RWPE2 (cell line): Measurements from ENCODE around the gene RPLP1.

Experiments used
- ATAC-seq: fragments of 200-7000 bp; cut with Tn5 transposase; 3 replicates; pipeline ENCODE4 v1.9.1; 2021; ENCODE audit warnings: low read depth
- DNase-seq: peaks from one replicate; pipeline ENCODE4 v3.0.0-alpha.2; 2020; ENCODE audit warnings: low spot score
- H3K27ac ChIP-seq: fragments of 450-650 bp; 2 replicates; pipeline ENCODE4 v1.5.1; 2017; ENCODE audit warnings: mild to moderate bottlenecking; ENCODE audit not compliant: poor library complexity, severe bottlenecking
- H3K27me3 ChIP-seq: fragments of 250-450 bp; sonication (Bioruptor Pico); 2 replicates; pipeline ENCODE4 v1.5.1; 2021; ENCODE audit warnings: mild to moderate bottlenecking, moderate library complexity; ENCODE audit not compliant: insufficient read depth, poor library complexity, severe bottlenecking
- H3K36me3 ChIP-seq: fragments of 250-450 bp; sonication (Bioruptor Pico); 2 replicates; pipeline ENCODE4 v1.5.1; 2020; ENCODE audit warnings: low read depth, mild to moderate bottlenecking, moderate library complexity
- H3K4me1 ChIP-seq: fragments of 250-450 bp; sonication (Bioruptor Pico); 2 replicates; pipeline ENCODE4 v1.5.1; 2021; ENCODE audit warnings: mild to moderate bottlenecking, moderate library complexity; ENCODE audit not compliant: insufficient read depth, poor library complexity, severe bottlenecking
- H3K4me3 ChIP-seq: fragments of 250-450 bp; sonication (Bioruptor Pico); 2 replicates; pipeline ENCODE4 v1.5.1; 2021; ENCODE audit warnings: mild to moderate bottlenecking, moderate library complexity; ENCODE audit not compliant: severe bottlenecking
- H3K9me3 ChIP-seq: fragments of 250-450 bp; sonication (Bioruptor Pico); 2 replicates; pipeline ENCODE4 v1.5.1; 2021; ENCODE audit warnings: mild to moderate bottlenecking, moderate library complexity; ENCODE audit not compliant: severe bottlenecking
- TF ChIP-seq, protein P1 (sequence below): fragments of 450-650 bp; IDR thresholded peaks from one replicate; pipeline ENCODE4 v1.5.1; 2017; ENCODE audit warnings: mild to moderate bottlenecking, moderate library complexity; ENCODE audit not compliant: poor library complexity, severe bottlenecking

Gene RPLP1

DNA sequence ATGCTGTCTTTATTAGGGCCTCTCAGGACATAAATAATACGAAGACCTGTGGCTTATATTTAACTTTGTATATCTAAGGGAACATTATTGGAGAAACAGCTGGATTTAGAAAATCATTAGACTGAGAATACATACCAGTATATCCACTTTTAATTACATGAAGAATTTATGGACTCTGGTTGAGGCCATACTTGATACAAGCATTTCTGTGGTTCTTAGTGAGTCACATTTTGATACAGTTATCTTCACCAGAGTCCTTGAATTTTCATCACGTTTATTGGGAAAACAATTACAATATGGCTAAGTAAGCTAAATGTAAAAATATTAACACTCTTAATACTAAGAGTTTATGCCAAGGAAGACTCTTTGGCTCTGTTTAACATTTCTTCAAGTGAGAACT is 28.6 kb upstream of the RPLP1 start:
- TF ChIP-seq, protein P1, sequence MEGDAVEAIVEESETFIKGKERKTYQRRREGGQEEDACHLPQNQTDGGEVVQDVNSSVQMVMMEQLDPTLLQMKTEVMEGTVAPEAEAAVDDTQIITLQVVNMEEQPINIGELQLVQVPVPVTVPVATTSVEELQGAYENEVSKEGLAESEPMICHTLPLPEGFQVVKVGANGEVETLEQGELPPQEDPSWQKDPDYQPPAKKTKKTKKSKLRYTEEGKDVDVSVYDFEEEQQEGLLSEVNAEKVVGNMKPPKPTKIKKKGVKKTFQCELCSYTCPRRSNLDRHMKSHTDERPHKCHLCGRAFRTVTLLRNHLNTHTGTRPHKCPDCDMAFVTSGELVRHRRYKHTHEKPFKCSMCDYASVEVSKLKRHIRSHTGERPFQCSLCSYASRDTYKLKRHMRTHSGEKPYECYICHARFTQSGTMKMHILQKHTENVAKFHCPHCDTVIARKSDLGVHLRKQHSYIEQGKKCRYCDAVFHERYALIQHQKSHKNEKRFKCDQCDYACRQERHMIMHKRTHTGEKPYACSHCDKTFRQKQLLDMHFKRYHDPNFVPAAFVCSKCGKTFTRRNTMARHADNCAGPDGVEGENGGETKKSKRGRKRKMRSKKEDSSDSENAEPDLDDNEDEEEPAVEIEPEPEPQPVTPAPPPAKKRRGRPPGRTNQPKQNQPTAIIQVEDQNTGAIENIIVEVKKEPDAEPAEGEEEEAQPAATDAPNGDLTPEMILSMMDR, result no peak
- peaks cover 5% of the 10 kb centered on the region for H3K4me1 ChIP-seq
- no peaks in the 10 kb centered on the region for H3K27me3 ChIP-seq
- ATAC-seq (no peak), DNase-seq (no peak)
- H3K9me3 ChIP-seq, result no peaks in the 10 kb centered on the region
- no peak overlapping the region for H3K27ac ChIP-seq
- H3K36me3 ChIP-seq, result peaks cover 100% of the 10 kb centered on the region
- H3K4me3 ChIP-seq, result no peak overlapping the region

DNA sequence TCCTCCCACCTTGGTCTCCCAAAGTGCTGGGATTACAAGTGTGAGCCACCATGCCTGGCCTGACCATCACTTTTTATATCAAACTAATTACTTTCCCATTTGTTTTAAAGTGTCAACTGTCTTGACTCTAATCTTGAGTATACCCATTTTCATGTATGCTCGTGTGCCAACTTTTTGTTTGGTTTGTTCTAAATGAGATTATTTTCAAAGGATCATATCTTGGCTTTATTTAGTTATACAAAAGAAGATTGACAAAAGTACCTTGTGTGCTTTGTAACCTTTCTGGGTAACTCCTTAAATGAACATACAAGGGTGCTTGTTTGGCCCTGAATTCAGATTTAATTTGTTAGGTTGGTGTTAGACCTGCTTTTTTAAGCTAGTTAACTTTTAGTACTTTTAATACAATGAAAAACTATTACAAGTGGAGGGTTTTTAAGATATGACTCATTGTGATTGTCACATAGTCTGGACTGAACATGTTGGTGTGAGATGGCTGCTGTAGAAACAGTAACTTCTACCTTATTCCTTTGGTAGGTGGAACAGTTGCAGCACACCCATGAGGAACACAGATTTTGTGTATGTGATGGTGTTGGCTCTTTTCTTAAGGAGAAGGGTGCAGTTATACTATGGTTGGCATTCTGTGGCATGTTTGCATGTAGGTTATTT is 27.7 kb upstream of the RPLP1 start:
- Histone ChIP-seq H3K9me3 (no peaks in the 10 kb centered on the region), H3K4me1 (peaks cover 5% of the 10 kb centered on the region), H3K4me3 (no peak overlapping the region), H3K27ac (no peak overlapping the region), H3K27me3 (no peaks in the 10 kb centered on the region), H3K36me3 (peaks cover 100% of the 10 kb centered on the region)
- ATAC-seq, result 0 out of 3 replicates have a peak, but pooled peaks have one; percentile 18
- TF ChIP-seq, protein P1, result no peak
- DNase-seq, result no peak

DNA sequence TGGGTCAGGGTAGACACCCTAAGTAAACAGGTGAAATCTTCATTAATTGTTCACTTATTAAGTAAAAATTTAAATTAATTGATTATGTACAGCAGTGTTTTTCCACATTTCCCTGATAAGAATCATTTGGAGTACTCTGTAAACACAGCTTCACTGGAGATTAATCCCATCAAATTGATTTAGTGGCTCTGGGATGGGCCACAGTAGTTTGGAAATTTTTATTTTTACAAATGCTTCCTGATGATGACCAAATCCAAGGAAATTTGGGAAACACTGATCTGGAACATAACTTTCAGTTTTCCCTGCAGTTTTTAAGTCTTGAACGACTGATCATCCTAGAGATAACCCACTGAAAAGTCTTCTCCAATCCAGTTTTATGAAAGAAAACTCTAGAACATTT is 18.8 kb upstream of the RPLP1 start:
- Histone ChIP-seq H3K4me3 (no peak overlapping the region), H3K27me3 (no peaks in the 10 kb centered on the region), H3K9me3 (no peaks in the 10 kb centered on the region), H3K36me3 (peaks cover 100% of the 10 kb centered on the region), H3K27ac (no peak overlapping the region), H3K4me1 (no peaks in the 10 kb centered on the region)
- TF ChIP-seq, protein P1, result no peak
- ATAC-seq (no peak), DNase-seq (no peak)

DNA sequence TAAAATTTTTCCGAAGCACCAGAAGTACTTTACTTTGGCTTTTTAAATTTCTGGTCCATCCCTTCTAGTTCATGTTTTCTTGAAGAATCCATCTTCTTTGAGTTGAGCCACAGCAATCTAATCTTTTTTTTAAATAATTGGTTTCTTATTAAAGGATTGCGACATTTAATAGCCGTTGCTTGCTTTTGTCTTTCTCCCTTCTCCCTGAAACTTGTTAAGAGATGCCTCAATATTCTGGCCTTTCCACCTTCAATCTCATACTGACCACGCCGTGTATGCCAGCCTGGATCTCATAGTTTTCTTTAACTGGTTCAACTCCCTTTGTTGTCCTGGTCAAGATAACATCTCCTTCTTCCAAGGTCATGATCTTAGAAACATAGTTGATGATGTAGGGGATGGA is 18.4 kb upstream of the RPLP1 start:
- TF ChIP-seq, protein P1, result no peak
- H3K4me3 ChIP-seq, result no peak overlapping the region

DNA sequence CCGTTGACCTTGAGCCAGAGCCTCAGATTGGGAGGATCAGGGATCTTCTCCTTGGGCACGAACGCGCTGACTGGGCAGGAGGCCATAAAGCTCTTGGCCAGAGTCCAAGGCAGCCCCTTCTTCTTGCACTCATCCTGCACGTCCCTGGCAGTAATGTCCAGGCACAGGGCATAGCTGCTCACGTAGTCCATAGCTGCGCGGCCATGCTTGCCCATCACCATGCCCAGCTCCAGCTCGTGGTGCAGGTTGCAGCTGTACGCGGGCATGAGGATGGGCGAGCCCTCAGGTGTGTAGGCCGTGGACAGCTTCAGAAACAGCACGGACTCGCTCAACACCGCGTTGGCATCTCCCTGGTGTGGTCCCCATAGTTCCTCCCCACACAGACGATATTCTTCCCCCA is 17.9 kb upstream of the RPLP1 start:
- H3K9me3 ChIP-seq, result no peaks in the 10 kb centered on the region
- H3K27ac ChIP-seq, result no peak overlapping the region
- no peaks in the 10 kb centered on the region for H3K27me3 ChIP-seq
- no peak overlapping the region for H3K4me3 ChIP-seq
- H3K36me3 ChIP-seq, result peaks cover 100% of the 10 kb centered on the region
- TF ChIP-seq, protein P1, result no peak
- no peaks in the 10 kb centered on the region for H3K4me1 ChIP-seq
- DNase-seq, result no peak
- no peak; the same call in 2 of the 3 replicates for ATAC-seq

More for the DNA sequence above, 18.4 kb upstream of the RPLP1 start:
- Histone ChIP-seq H3K27me3 (no peaks in the 10 kb centered on the region), H3K27ac (no peak overlapping the region), H3K9me3 (no peaks in the 10 kb centered on the region), H3K36me3 (peaks cover 100% of the 10 kb centered on the region), H3K4me1 (no peaks in the 10 kb centered on the region)
- DNase-seq, result no peak
- no peak for ATAC-seq
